NT2/D1 (cell line): ENCODE measurements around the gene DCUN1D2.

ENCODE experiments used
- YY1 ChIP-seq: IDR thresholded peaks from 2 replicates; pipeline ENCODE4 v1.6.1; 2011; ENCODE audit not compliant: insufficient read length, insufficient read depth
- ZNF274 ChIP-seq: IDR thresholded peaks from 2 replicates; pipeline ENCODE4 v1.6.1; 2011; ENCODE audit warnings: mild to moderate bottlenecking, low read depth, low read length

GRCh38 chr13:113538689-113539058 lies 48.2 kb upstream of the DCUN1D2 start:
- no peak for TF ChIP-seq YY1
- TF ChIP-seq ZNF274, result no peak
